ENCODE data around the gene CD300A. TPM values are rescaled to one million over a fixed set of nuclear protein-coding genes. Genes with fewer than 3 reads are reported as not detected.

Gene CD300A
- total and polyA plus RNA-seq, 4 donors: 2.2 to 11.5 (median 8.0) TPM

- no peaks in the 10 kb centered on the region for H3K4me1 ChIP-seq (ENCODE audit: control insufficient read depth in 4 of 4, insufficient read depth in 4 of 4, low read length in 3 of 4)
- H3K27ac ChIP-seq (ENCODE audit: low read depth in 1 of 2, low read length in 2 of 2): no peak overlapping the region
- no peak for TF ChIP-seq FOXA2 (IDR thresholded peaks at IDR 0.05)
- no peak for TF ChIP-seq MAX (IDR thresholded peaks at IDR 0.05)
- no peak for TF ChIP-seq GABPA (IDR thresholded peaks at IDR 0.05 in 1 of 2, conservative IDR thresholded peaks at IDR 0.05 in 1 of 2)
- TF ChIP-seq JUND (IDR thresholded peaks at IDR 0.05): no peak
- TF ChIP-seq HNF4A (conservative IDR thresholded peaks at IDR 0.05): no peak
- TF ChIP-seq YY1 (IDR thresholded peaks at IDR 0.05): no peak
- TF ChIP-seq NR2F2 (IDR thresholded peaks at IDR 0.05): no peak
- TF ChIP-seq SP1 (IDR thresholded peaks at IDR 0.05): no peak
- no peak for TF ChIP-seq TAF1 (conservative IDR thresholded peaks at IDR 0.05)
- TF ChIP-seq ZBTB33 (IDR thresholded peaks at IDR 0.05): no peak
- no peak for TF ChIP-seq CTCF (IDR thresholded peaks at IDR 0.05; ENCODE audit: low read depth, low read length, missing input control)
Measured at GRCh38 chr17:74472890-74473289, 6.5 kb downstream of the CD300A start.

GRCh38 chr17:74473294-74473693 is 6.9 kb downstream of the CD300A start:
- Histone ChIP-seq H3K4me1 (ENCODE audit: control insufficient read depth in 4 of 4, insufficient read depth in 4 of 4, low read length in 3 of 4) (no peaks in the 10 kb centered on the region), H3K4me3 (ENCODE audit: low read depth in 1 of 3, low read length in 3 of 3) (no peak overlapping the region), H3K9me3 (ENCODE audit: control insufficient read depth in 4 of 4, low read length in 3 of 4) (no peaks in the 10 kb centered on the region), H3K27me3 (ENCODE audit: control insufficient read depth in 4 of 4, insufficient read depth in 4 of 4, low read length in 3 of 4) (no peaks in the 10 kb centered on the region), H3K36me3 (ENCODE audit: control insufficient read depth in 4 of 4, insufficient read depth in 3 of 4, low read depth in 1 of 4, low read length in 3 of 4) (no peaks in the 10 kb centered on the region), H3K9ac (ENCODE audit: low read depth in 1 of 2, low read length in 2 of 2) (no peak overlapping the region), H3K27ac (ENCODE audit: low read depth in 1 of 2, low read length in 2 of 2) (no peak overlapping the region)
- DNase-seq (ENCODE audit: low spot score): no peak
- TF ChIP-seq MAX (IDR thresholded peaks at IDR 0.05) (no peak), NR2F2 (IDR thresholded peaks at IDR 0.05) (no peak), RAD21 (IDR thresholded peaks at IDR 0.05) (no peak), FOXA2 (IDR thresholded peaks at IDR 0.05) (no peak), EGR1 (IDR thresholded peaks at IDR 0.05; ENCODE audit: low read depth in 2 of 2) (no peak), GABPA (IDR thresholded peaks at IDR 0.05 in 1 of 2, conservative IDR thresholded peaks at IDR 0.05 in 1 of 2) (no peak)
- 80% methylated on average over 8 of the region's 8 CpGs for WGBS

More at GRCh38 chr17:74472890-74473289, 6.5 kb downstream of the CD300A start:
- H3K9ac ChIP-seq (ENCODE audit: low read depth in 1 of 2, low read length in 2 of 2): no peak overlapping the region
- no peak for DNase-seq (ENCODE audit: low spot score)
- no peaks in the 10 kb centered on the region for H3K27me3 ChIP-seq (ENCODE audit: control insufficient read depth in 4 of 4, insufficient read depth in 4 of 4, low read length in 3 of 4)
- no peak overlapping the region for H3K4me3 ChIP-seq (ENCODE audit: low read depth in 1 of 3, low read length in 3 of 3)
- no peaks in the 10 kb centered on the region for H3K9me3 ChIP-seq (ENCODE audit: control insufficient read depth in 4 of 4, low read length in 3 of 4)
- no peaks in the 10 kb centered on the region for H3K36me3 ChIP-seq (ENCODE audit: control insufficient read depth in 4 of 4, insufficient read depth in 3 of 4, low read depth in 1 of 4, low read length in 3 of 4)
- WGBS: 72% methylated on average over 4 of the region's 4 CpGs

- no peak for DNase-seq (ENCODE audit: low spot score)
- Histone ChIP-seq H3K36me3 (ENCODE audit: control insufficient read depth in 4 of 4, insufficient read depth in 3 of 4, low read depth in 1 of 4, low read length in 3 of 4) (no peaks in the 10 kb centered on the region), H3K27ac (ENCODE audit: low read depth in 1 of 2, low read length in 2 of 2) (no peak overlapping the region), H3K9me3 (ENCODE audit: control insufficient read depth in 4 of 4, low read length in 3 of 4) (no peaks in the 10 kb centered on the region), H3K4me3 (ENCODE audit: low read depth in 1 of 3, low read length in 3 of 3) (no peak overlapping the region), H3K27me3 (ENCODE audit: control insufficient read depth in 4 of 4, insufficient read depth in 4 of 4, low read length in 3 of 4) (no peaks in the 10 kb centered on the region), H3K9ac (ENCODE audit: low read depth in 1 of 2, low read length in 2 of 2) (no peak overlapping the region), H3K4me1 (ENCODE audit: control insufficient read depth in 4 of 4, insufficient read depth in 4 of 4, low read length in 3 of 4) (no peaks in the 10 kb centered on the region)
- WGBS: 77% methylated on average over 9 of the region's 9 CpGs
- TF ChIP-seq CTCF (IDR thresholded peaks at IDR 0.05; ENCODE audit: low read depth, low read length, missing input control): no peak
Measured at GRCh38 chr17:74474043-74474792, 7.8 kb downstream of the CD300A start.

All from liver (tissue), 9 donors.